ENCODE measurements around the gene DSC3.
"Not testable (repeated sequence)": the region's sequence is repeated elsewhere in the genome, so short reads cannot be mapped to it uniquely, and the experiment has no call there.

DSC3 gene

DNA sequence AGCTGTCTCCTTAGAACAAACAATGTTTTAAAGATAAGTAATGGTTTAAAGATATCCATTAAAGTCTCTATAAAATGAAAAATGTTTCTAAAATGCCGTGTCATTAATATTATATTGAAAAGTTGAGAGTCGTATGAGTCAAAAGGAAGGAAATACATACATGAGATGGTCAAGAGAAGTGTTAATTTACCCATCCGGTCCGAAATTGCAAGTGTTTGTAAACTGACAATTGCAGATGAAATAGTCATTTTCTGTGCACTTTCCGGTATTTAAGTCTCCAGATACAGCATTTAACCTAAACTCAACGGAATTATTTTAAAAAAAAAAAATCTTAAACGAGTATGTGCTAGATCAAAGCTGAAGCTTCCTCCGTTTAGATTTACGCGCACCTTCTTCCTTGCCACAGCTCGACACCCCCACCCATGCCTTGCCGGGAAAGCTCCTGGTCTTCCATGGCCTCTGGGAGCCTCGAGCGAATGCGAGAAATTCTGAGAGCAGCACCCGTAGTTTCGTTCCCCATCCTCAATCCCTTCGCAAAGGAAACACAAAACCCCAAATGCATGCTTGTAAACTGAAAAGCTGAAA is 1.8 kb downstream of the DSC3 start:
- no peak for DNase-seq

GRCh38 chr18:31039426-31039825 is 3.1 kb downstream of the DSC3 start:
- no peak for DNase-seq

- DNase-seq: not testable (repeated sequence)
These were observed 4.9 kb downstream of the DSC3 start for GRCh38 chr18:31037686-31038085.

GRCh38 chr18:31034541-31034940 is 8.0 kb downstream of the DSC3 start:
- DNase-seq: no peak

- no peak for DNase-seq
These were observed 11.8 kb downstream of the DSC3 start for GRCh38 chr18:31030574-31031278.

DNA sequence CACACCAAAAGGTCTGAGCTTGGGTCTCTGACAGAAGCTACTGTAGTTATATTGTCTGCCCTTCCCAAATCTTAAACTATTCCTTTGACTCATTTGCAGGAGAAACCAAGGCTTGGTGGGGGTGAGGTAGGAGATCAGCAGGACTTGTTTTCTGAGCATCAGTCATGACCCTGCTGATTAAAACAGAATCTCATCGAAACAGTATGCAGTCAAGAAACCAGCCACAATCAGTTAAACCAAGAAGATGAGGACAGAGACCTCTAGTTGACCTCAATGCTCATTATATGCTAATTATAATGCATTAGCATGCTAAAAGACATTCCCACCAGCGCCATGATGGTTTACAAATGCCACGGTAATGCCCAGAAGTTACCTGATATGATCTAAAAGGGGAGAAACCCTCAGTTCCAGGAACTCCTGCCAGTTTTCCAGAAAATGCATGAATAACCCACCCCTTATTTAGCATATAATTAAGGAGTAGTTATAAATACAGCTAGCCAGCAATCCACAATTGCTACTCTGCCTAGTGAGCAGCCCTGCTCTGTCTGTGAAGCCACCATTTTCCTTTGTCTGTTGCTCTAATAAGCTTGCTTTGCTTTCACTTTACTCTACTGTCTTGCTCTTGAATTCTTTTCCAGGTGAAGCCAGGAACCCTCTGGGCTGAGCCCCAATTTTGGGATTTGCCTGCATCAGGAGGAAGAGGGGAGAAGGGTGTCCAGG is 26.7 kb downstream of the DSC3 start:
- no peak for DNase-seq

- not testable (repeated sequence) for DNase-seq
These were observed 31.1 kb downstream of the DSC3 start for GRCh38 chr18:31011455-31011854.

- DNase-seq: no peak
These were observed 31.9 kb downstream of the DSC3 start for GRCh38 chr18:31010601-31011000.

DNA sequence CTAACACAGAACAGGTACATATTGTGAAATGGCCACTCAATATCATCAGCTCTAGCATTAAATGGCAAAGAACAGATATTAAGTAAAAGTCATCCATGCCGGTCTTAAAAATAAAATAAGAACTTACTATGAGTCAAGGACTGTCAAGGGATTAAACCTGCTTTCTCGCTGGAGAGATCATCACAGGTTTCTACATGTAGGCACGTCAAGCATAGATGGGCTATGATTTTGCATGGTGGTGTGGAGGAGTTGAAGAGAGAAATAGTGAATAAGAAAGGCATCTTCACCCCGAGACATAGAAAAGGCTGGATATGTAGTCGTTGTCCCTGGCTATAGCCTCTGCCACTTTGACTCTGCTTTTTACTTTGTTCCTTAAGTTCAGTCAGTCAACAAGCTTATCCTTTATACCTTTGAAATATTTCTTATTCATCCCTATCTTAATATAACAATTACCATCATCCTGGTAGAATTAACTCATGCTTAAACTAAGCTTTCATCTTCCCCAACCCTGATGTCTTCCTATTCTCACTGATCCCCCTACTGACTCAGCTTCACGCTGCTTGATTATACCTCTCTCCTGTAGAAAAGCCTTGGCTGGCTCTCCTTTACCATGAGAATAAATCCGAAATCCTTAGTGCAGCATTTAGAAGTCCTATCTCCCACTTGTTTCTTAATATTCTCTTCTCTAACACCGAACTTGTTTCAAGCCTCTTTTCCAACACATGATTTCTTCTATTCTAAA is 42.5 kb downstream of the DSC3 start:
- DNase-seq: no peak

- DNase-seq: no peak
These were observed 43.4 kb downstream of the DSC3 start for GRCh38 chr18:30999186-30999585.

GRCh38 chr18:30997223-30997622 is 45.3 kb downstream of the DSC3 start:
- no peak for DNase-seq

GRCh38 chr18:30992231-30992630 is 50.3 kb downstream of the DSC3 start:
- no peak for DNase-seq

GRCh38 chr18:30991397-30991796 is 51.1 kb downstream of the DSC3 start:
- DNase-seq: no peak

- no peak for DNase-seq
These were observed 53.4 kb downstream of the DSC3 start for GRCh38 chr18:30989141-30989540.

DNA sequence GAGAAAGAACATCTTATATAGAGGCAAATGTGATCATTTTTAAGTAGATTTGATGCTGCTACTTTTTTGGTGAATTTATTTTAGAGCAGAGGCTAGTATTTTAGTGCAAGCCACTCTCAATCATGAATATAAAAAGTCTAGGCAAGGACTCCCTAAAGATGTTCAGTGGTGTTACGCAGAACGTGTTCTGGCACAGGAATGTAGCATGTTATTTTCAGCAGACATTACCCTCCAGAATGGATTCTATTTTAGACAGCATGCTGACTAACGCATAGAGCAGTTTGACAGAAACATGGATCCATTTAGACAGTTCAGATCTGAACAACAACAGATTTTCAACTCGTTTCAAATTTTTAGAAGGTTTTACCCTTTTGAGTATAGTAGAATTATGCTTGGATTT is 54.1 kb downstream of the DSC3 start:
- DNase-seq: no peak

- no peak for DNase-seq
These were observed 54.9 kb downstream of the DSC3 start for GRCh38 chr18:30987467-30988241.

DNA sequence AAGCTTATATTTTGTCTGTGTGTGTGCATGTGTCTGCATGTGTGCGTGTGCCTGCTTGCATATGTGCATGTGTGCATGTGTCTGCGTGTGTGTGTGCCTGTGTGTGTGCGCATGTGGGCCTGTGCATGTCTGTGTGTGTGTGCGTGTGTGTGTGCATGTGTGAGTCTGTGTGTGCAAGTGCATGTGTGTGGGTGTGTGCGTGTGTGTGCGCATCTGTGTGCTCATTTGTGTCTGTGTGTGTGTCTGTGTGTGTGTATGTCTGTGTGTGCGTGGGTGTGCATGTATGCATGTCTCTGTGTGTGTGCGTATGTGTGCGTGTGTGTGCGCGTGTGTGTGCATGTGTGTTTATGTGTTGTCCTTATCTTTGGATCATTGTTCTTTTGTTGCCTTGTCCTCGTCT is 56.8 kb downstream of the DSC3 start:
- DNase-seq: no peak

GRCh38 chr18:30982285-30982992 is 60.1 kb downstream of the DSC3 start:
- no peak for DNase-seq

- not testable (repeated sequence) for DNase-seq
These were observed 64.5 kb downstream of the DSC3 start for GRCh38 chr18:30978091-30978490.

GRCh38 chr18:30971338-30971956 is 71.1 kb downstream of the DSC3 start:
- DNase-seq: no peak

- no peak for DNase-seq
These were observed 72.2 kb downstream of the DSC3 start for GRCh38 chr18:30970196-30970816.

Measured in activated CD4-positive, CD25-positive, alpha-beta regulatory T cell treated with anti-CD3 and anti-CD28 coated beads, Interleukin-2, amount 50 U/mL, for 72 hours (primary cell).